ENCODE measurements around the gene RANBP17.
"Not testable (repeated sequence)": the region's sequence is repeated elsewhere in the genome, so short reads cannot be mapped to it uniquely, and the experiment has no call there.

Gene RANBP17

DNA sequence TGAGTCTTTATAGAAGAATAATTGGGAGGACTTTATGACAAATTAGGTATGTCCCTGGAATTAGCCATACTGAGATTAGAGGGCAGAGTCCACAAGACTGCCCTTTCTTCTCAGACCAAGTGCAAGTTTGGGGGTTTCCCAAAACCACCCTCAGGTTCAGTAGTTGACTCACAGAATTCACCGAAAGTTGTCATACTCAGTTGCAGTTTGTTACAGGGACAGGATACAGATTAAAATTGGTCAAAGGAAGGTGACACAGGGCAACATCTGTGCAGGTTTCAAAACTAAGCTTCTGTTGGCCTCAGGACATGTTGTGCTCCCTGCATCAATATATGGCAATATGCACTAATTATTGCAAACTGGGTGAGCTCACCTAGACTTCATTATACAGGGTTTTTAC, 3.8 kb downstream of the RANBP17 start:
- DNase-seq (ENCODE audit: extremely low read depth in 1 of 2, low read depth in 1 of 2), result no peak

DNA sequence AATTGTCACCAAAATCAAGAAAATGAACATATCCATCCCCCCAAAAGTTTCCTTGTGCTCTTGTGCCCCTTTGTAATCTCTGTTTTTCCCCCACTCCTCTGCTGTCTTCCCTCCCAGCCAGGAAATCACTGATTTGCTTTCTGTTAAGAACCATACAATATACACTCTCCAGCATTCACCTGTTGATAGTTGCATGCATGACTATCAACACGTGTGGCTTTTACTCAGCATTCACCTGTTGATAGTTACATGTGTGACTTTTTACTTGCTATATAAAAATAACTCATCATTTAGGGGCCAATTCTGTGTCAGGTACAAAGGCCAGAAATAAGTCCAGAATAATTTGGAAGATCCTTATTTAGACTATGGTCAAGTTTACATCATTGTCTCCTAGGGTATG, 6.0 kb downstream of the RANBP17 start:
- no peak for DNase-seq (ENCODE audit: extremely low read depth in 1 of 2, low read depth in 1 of 2)

DNA sequence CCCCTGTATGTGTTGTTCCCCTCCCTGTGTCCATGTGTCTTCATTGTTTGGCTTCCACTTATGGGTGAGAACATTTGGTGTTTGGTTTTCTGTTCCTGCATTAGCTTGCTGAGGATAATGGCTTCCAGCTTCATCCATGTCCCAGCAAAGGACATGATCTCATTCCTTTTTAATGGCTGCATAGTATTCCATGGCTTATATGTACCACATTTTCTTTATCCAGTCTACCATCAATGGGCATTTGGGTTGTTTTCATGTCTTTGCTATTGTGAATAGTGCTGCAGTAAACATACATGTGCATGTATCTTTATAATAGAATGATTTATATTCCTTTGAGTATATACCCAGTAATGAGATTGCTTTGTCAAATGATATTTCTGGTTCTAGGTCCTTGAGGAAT, 8.6 kb downstream of the RANBP17 start:
- DNase-seq (ENCODE audit: extremely low read depth in 1 of 2, low read depth in 1 of 2), result not testable (repeated sequence)

DNA sequence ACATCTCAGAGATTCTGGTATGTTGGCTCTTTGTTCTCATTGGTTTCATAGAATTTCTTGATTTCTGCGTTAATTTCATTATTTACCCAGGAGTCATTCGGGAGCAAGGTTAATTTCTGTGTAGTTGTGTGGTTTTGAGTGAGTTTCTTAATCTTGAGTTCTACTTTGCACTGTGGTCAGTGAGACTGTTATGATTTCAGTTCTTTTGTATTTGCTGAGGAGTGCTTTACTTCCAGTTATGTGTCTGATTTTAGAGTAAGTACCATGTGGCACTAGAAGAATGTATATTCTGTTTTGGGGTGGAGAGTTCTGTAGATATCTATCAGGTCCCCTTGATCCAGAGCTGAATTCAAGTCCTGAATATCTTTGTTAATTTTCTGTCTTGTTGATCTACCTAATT, 12.2 kb downstream of the RANBP17 start:
- DNase-seq (ENCODE audit: extremely low read depth in 1 of 2, low read depth in 1 of 2), result no peak

DNA sequence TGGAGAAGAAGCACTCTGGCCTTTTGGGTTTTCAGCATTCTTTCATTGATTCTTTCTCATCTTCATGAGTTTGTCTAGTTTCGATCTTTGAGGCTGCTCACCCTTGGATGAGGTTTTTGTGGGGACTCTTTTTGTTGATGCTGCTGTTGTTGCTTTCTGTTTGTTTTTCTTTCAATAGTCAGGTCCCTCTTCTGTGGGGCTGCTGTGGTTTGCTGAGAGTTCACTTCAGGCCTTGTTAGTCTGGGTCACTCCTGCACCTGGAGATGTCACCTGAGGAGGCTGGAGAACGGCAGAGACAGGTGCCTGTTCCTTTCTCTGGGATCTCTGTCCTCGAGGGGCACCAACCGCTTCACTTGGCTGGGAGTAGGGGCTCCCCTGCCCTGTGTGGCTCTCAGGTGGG, 14.0 kb downstream of the RANBP17 start:
- DNase-seq (ENCODE audit: extremely low read depth in 1 of 2, low read depth in 1 of 2), result no peak

GRCh38 chr5:170880084-170880483, 18.3 kb downstream of the RANBP17 start:
- DNase-seq (ENCODE audit: extremely low read depth in 1 of 2, low read depth in 1 of 2), result no peak

- DNase-seq (ENCODE audit: extremely low read depth in 1 of 2, low read depth in 1 of 2), result no peak
These were observed 20.5 kb downstream of the RANBP17 start for GRCh38 chr5:170882345-170882744.

GRCh38 chr5:170885256-170885655, 23.4 kb downstream of the RANBP17 start:
- DNase-seq (ENCODE audit: extremely low read depth in 1 of 2, low read depth in 1 of 2), result no peak

DNA sequence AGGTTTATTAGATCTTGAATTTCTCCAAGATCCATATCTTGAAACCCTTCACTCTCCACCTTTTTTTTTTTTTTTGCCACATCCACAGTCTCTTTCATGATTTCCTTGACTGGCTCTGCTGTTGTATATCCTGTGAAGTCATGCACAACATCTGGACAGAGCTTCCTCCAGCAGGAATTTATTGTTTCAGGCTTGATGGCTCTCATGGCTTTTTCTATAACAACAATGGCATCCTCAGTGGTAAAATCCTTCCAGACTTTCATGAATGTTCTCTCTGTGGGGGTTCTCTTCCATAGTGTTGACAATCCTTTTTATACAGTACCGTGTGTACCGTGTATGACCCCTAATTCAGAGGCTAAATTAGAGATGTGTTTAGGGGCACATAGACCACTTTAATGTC, 24.0 kb downstream of the RANBP17 start:
- DNase-seq (ENCODE audit: extremely low read depth in 1 of 2, low read depth in 1 of 2), result no peak

GRCh38 chr5:170886210-170886894, 24.5 kb downstream of the RANBP17 start:
- no peak for DNase-seq (ENCODE audit: extremely low read depth in 1 of 2, low read depth in 1 of 2)

DNA sequence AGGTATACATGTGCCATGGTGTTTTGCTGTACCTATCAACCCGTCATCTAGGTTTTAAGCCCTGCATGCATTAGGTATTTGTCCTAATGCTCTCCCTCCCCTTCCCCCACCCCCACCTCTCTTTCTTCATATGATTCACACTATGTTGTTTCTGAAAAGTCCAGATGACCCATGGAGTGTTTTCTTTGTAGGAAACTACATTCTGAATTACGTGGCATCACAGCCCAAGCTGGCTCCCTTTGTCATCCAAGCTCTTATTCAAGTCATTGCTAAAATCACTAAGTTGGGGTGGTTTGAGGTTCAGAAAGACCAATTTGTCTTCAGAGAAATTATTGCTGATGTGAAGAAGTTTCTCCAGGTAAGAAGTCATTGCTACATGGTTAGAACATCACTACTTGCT, 30.4 kb downstream of the RANBP17 start:
- no peak for DNase-seq (ENCODE audit: extremely low read depth in 1 of 2, low read depth in 1 of 2)

- DNase-seq (ENCODE audit: extremely low read depth in 1 of 2, low read depth in 1 of 2), result no peak
These were observed 32.8 kb downstream of the RANBP17 start for GRCh38 chr5:170894665-170895064.

DNA sequence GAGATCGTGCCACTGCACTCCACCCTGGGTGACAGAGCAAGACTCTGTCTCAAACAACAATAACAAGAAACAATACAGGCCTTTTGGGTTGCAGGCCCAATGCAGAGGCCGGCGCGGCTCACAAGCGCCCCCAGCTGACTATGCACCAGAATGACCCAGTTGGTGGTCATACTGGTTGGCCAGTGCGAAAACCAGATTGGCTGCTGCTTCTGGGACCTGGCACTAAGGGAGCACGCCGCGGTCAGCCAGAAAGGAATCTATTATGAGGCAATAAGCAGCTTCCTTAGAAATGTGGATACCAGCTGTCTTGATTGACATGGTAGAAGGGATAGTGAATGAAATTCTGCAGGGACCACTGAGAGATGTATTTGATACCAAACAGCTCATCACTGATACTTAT, 35.0 kb downstream of the RANBP17 start:
- no peak for DNase-seq (ENCODE audit: extremely low read depth in 1 of 2, low read depth in 1 of 2)

GRCh38 chr5:170903075-170903474, 41.3 kb downstream of the RANBP17 start:
- DNase-seq (ENCODE audit: extremely low read depth in 1 of 2, low read depth in 1 of 2), result no peak

DNA sequence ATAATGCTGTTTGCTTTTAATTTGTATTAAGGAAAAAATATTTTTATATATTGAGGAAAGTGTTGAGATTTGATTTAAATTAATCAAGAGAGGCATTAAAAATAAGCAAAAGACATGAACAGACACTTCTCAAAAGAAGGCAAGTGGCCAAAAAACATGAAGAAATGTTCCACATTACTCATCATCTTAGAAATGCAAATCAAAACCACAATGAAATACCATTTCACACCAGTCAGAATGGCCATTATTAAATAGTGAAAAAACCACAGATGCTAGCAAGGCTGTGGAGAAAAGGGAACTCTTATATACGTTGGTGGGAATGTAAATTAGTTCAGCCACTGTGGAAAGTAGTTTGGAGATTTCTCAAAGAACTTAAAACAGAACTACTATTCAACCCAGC, 45.9 kb downstream of the RANBP17 start:
- no peak for DNase-seq (ENCODE audit: extremely low read depth in 1 of 2, low read depth in 1 of 2)

DNA sequence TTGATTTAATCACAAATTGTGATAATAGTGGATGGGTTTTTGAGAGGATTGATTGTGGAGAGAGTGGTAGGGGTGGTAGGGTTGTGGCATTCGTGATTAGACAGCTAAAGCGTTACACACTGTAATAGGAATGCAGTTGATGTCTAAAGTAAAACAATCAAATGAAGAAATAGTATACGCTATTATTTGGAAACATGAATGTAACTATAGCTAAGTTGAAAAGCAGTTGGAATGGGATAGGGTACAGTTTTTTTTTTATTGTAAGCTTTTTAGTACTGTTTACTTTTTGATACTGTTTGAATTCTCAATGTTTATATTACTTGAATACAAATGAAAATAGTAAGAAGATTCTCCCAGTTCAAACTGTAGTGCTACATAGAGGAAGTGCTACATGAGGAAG, 51.8 kb downstream of the RANBP17 start:
- no peak for DNase-seq (ENCODE audit: extremely low read depth in 1 of 2, low read depth in 1 of 2)

GRCh38 chr5:170917113-170917512, 55.3 kb downstream of the RANBP17 start:
- DNase-seq (ENCODE audit: extremely low read depth in 1 of 2, low read depth in 1 of 2), result no peak

GRCh38 chr5:170920196-170920595, 58.4 kb downstream of the RANBP17 start:
- DNase-seq (ENCODE audit: extremely low read depth in 1 of 2, low read depth in 1 of 2), result no peak

GRCh38 chr5:170922331-170922730, 60.5 kb downstream of the RANBP17 start:
- not testable (repeated sequence) for DNase-seq (ENCODE audit: extremely low read depth in 1 of 2, low read depth in 1 of 2)

DNA sequence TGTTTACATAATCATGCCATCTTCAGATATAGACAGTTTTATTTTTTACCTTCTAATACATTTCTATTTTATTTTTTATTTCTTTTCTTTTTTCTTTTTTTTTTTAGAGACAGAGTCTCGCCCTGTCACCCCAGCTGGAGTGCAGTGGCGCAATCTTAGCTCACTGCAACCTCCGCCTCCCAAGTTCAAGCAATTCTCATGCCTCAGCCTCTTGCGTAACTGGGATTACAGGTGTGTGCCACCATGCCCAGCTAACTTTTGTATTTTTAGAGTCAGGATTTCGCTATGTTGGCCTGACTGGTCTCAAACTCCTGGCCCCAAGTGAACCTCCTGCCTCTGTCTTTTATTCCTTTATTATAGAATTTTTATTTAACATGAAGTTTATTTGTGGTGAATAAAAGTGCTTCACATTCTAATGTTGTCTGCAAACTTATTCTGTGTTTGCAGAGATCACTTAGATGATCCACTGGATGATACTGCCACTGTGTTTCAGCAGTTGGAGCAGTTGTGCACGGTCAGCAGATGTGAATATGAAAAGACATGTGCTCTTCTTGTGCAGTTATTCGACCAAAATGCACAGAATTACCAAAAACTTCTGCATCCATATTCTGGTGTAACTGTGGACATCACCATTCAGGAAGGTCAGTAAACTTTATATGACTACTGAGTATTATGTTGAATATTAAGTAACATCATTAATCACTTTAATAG, 62.2 kb downstream of the RANBP17 start:
- no peak for DNase-seq (ENCODE audit: extremely low read depth in 1 of 2, low read depth in 1 of 2)

GRCh38 chr5:170935534-170936218, 73.9 kb downstream of the RANBP17 start:
- DNase-seq (ENCODE audit: extremely low read depth in 1 of 2, low read depth in 1 of 2), result not testable (repeated sequence)

DNA sequence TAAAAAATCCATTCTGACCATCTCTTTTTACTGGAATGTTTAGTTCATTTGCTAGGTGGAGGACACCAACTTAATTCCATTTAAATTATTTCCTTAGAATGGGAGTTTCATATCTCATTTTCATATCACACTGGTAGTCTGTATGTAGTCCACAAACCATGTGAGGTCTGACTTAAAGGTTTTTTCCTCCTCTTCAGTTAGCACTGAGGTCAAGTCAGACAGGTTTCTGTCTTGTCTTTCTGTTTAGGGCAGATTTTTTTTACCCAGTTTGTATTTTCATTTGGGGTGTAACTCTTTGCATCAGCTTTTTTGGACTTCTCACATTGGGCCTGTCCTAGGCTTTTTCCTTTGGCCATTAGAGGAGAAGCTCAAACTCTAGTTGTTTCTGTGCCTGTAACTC, 75.3 kb downstream of the RANBP17 start:
- DNase-seq (ENCODE audit: extremely low read depth in 1 of 2, low read depth in 1 of 2), result no peak

All from stimulated activated CD8-positive, alpha-beta memory T cell treated with anti-CD3 and anti-CD28 coated beads, Interleukin-7, amount 100 ng/mL, for 48 hours (primary cell).